Measurements from ENCODE around the gene MEG3.

Gene MEG3

DNA sequence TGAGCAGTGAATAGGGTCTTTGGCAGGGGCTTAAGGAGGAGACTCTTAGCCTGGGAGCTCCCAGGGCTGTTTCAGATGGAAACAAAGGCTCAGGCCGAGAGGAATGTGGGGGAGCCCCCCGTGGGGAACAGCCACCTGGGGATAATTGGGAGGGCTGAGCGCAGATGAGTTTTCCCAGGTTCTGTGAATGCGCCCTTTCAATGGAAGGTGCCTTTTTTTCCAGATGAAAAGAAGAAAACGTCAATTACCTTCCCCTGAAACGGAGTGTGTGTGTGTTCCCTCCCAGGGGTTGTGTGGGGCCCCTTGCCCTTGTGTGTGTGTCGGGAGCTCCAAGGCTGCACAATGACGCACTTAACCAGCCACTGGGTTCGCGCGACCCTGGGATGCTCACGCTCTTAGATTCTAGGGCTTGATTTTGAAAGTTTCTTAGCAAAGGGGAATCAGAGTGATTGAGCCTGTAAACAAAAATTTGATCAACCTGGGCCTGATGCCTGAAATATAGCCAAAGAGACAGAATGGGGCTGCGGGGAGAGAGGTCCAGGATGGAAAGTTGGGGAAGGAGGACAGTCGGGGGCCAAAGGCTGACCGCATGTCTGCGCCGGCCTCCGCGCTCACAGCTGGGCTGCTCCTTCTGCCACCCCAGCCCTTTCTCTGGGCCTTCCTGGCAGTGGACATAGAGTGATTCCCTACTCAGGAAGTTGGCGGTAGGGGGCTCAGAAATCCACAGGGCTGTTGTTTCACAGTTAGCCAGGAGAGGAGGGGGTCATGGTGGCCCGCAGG lies 14.6 kb downstream of the MEG3 start:
- no peaks in the 10 kb centered on the region for H3K9me3 ChIP-seq (replicated peaks in 1 of 11)
- H3K27me3 ChIP-seq = peaks cover 0 to 10% (median 0%) of the 10 kb centered on the region in 11 experiments; a peak in 2 of 22 replicates
- peaks cover 18 to 66% (median 53%) of the 10 kb centered on the region in 10 experiments for H3K4me1 ChIP-seq
- no peak overlapping the region; a peak in 1 of 22 replicates for H3K9ac ChIP-seq
- no peak overlapping the region for H3K27ac ChIP-seq
- no peaks in the 10 kb centered on the region; a peak in 1 of 22 replicates for H4K20me1 ChIP-seq
- no peaks in the 10 kb centered on the region for H3K36me3 ChIP-seq
- no peak for TF ChIP-seq Cebpa-rat (IDR thresholded peaks at IDR 0.05)
- H3K4me3 ChIP-seq = no peak overlapping the region
- H3K4me2 ChIP-seq = peak overlapping the region in 1 of 11 experiments; percentile 14; a peak in 2 of 22 replicates

DNA sequence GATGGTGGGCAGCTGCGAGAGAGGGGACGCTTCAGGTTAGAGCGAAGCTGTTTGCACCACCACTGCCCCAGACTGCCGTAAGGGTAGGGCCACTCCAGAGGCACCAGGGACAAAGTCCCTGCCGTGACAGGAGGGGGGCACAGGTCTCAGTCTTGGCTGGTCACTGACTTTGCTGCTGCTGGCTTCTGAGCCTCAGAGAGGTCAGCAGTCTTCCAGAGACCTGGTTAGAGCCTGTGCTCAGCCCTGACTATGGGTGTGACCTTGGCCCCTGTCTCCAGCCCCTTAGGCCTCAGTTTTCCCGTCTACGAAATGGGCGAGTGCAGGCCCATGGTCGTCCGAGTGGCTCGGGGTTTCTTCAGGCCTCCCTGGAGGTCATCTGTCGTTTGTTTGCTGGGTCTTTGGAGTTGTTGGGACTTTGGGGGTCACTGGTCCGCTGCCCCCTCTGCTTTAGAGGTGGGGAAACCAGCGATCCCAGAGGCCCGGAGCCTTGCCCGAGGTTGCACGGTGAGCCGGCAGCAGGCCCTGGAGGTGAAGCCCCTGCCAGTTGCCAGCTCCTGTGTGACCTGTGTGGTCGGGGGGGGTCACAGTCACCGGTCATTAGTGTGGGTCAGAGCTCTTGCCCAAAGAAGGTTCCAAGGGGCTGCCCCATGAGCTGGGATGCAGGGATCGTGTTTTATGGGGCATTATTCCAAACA lies 15.3 kb downstream of the MEG3 start:
- no peaks in the 10 kb centered on the region for H3K36me3 ChIP-seq
- no peaks in the 10 kb centered on the region; a peak in 1 of 22 replicates for H4K20me1 ChIP-seq
- H3K27me3 ChIP-seq = peaks cover 0 to 10% (median 0%) of the 10 kb centered on the region in 11 experiments; a peak in 2 of 22 replicates
- peak overlapping the region in 9 of 11 experiments; percentile 71 to 94 (median 85); a peak in 13 of 22 replicates for H3K4me2 ChIP-seq
- no peak overlapping the region for H3K4me3 ChIP-seq
- no peak for TF ChIP-seq Cebpa-rat (IDR thresholded peaks at IDR 0.05)
- H3K9me3 ChIP-seq (replicated peaks in 1 of 11) = no peaks in the 10 kb centered on the region
- no peak overlapping the region for H3K9ac ChIP-seq
- H3K27ac ChIP-seq = no peak overlapping the region
- peaks cover 18 to 61% (median 45%) of the 10 kb centered on the region in 10 experiments for H3K4me1 ChIP-seq

DNA sequence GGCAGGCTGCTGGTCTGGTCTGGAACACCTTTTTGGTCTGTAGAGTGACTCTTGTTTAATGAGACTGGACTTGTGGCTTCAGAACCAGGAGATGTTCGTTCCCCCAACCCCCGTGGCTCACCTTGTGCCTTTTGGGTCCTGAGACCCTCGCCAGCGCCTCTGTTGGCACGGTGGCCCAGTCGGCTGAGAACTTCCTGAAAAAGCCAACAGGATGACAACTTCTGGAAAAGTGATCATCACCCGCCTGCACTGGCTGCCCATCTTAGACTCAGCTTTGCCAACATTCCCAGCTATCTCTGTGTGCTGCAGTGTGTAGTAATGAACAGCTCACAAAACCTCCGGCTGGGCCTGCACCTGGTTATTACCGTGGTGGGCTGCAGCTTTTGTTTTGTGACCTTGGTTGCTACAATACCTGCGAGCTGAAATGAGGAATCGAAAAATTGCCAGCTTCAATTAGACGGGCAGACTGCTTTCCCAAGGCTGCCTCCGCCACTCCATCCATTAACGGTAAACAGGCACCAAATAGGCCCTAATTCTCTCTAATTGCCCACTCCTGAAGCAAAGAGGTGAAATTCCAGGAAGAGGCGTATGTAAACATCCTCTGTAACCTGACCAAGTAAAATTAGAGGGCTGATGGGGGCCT lies 16.0 kb downstream of the MEG3 start:
- H3K27ac ChIP-seq = no peak overlapping the region
- H3K4me1 ChIP-seq = peaks cover 18 to 60% (median 42%) of the 10 kb centered on the region in 10 experiments
- H3K4me3 ChIP-seq = no peak overlapping the region
- no peaks in the 10 kb centered on the region for H3K9me3 ChIP-seq (replicated peaks in 1 of 11)
- no peaks in the 10 kb centered on the region for H3K36me3 ChIP-seq
- no peak for TF ChIP-seq Cebpa-rat (IDR thresholded peaks at IDR 0.05)
- peaks cover 0 to 10% (median 0%) of the 10 kb centered on the region in 11 experiments; a peak in 2 of 22 replicates for H3K27me3 ChIP-seq
- no peaks in the 10 kb centered on the region; a peak in 1 of 22 replicates for H4K20me1 ChIP-seq
- H3K9ac ChIP-seq = no peak overlapping the region
- H3K4me2 ChIP-seq = peak overlapping the region in 10 of 11 experiments; percentile 35 to 94 (median 84); a peak in 17 of 22 replicates

DNA sequence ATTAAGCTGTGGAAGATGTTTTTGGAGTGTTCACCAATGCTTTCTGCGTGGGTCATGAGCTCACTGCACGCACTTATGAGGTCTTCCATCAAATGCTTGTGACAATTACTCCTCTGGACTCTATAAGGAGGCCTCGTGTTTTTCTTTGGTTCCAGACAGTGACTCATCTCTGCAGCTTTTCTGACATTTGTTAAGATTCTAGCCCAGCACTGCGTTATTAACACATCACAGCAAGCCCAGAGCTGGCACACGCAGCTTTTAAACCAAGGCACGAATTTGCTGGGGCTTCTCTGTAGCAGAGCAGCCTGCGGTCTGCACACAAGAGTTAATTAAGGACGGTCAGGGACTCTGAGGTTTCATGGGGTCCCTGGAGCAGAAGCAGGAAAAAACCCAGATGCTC lies 16.9 kb downstream of the MEG3 start:
- Histone ChIP-seq H3K4me3 (0 out of 20 replicates have a peak overlapping the region, but pooled peaks of 1 of the 10 experiments have one; percentile 7), H3K4me2 (peak overlapping the region; percentile 35 to 94 (median 83)), H3K9me3 (replicated peaks in 1 of 11) (no peaks in the 10 kb centered on the region), H3K9ac (peak overlapping the region in 6 of 11 experiments; percentile 21 to 55 (median 42); a peak in 12 of 22 replicates), H4K20me1 (no peaks in the 10 kb centered on the region; a peak in 1 of 22 replicates), H3K27me3 (peaks cover 0 to 10% (median 0%) of the 10 kb centered on the region in 11 experiments; a peak in 2 of 22 replicates), H3K36me3 (no peaks in the 10 kb centered on the region), H3K27ac (peak overlapping the region in 3 of 11 experiments; percentile 17 to 42 (median 17); a peak in 2 of 22 replicates), H3K4me1 (peaks cover 18 to 61% (median 42%) of the 10 kb centered on the region in 10 experiments)
- TF ChIP-seq Cebpa-rat (IDR thresholded peaks at IDR 0.05) = no peak

DNA sequence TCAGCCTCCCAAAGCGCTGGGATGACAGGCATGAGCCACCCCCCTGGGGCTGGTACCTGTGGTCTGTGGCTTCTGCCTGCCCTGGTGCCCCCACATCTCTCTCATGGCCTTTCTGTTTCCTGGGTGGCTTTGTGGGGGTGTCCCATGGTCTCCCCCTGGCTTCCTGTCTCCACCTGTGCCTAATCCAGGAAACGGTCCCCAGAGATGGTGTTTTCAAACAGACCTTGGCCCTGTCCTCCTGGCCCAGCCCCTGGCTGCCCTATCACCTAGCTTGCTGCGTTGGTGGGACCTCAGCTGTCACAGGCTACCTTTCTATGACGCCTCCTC lies 18.1 kb downstream of the MEG3 start:
- H3K27ac ChIP-seq = no peak overlapping the region
- H3K4me2 ChIP-seq = peak overlapping the region in 10 of 11 experiments; percentile 35 to 94 (median 84); a peak in 19 of 22 replicates
- H4K20me1 ChIP-seq = no peaks in the 10 kb centered on the region; a peak in 1 of 22 replicates
- H3K4me1 ChIP-seq = peaks cover 22 to 73% (median 52%) of the 10 kb centered on the region in 10 experiments
- no peak overlapping the region for H3K4me3 ChIP-seq
- no peaks in the 10 kb centered on the region for H3K9me3 ChIP-seq (replicated peaks in 1 of 11)
- TF ChIP-seq Cebpa-rat (IDR thresholded peaks at IDR 0.05) = no peak
- no peak overlapping the region for H3K9ac ChIP-seq
- H3K36me3 ChIP-seq = no peaks in the 10 kb centered on the region
- H3K27me3 ChIP-seq = peaks cover 0 to 10% (median 0%) of the 10 kb centered on the region in 11 experiments; a peak in 2 of 22 replicates

DNA sequence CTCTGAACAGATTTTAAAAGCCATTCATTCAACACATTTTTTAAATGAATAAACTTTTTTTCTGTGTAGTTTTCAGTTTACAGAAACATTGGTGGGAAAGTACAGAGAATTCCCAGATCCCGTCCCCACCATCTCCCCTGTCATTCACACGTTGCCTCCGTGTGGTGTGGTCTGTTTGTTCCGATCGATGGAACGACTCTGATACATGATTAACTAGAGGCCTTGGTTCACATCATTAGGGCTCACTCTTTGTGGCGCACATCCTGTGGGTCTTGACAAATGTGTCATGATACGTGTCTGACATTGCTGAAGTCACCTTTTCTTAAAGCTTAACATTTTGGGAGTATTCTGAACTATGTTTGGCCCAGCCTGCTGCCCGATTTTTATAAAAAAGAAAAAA lies 18.5 kb downstream of the MEG3 start:
- Histone ChIP-seq H3K9ac (no peak overlapping the region), H3K9me3 (replicated peaks in 1 of 11) (no peaks in the 10 kb centered on the region), H3K4me3 (no peak overlapping the region), H4K20me1 (no peaks in the 10 kb centered on the region; a peak in 1 of 22 replicates), H3K27ac (no peak overlapping the region), H3K36me3 (no peaks in the 10 kb centered on the region), H3K27me3 (peaks cover 0 to 10% (median 0%) of the 10 kb centered on the region in 11 experiments; a peak in 2 of 22 replicates), H3K4me1 (peaks cover 25 to 73% (median 56%) of the 10 kb centered on the region in 10 experiments), H3K4me2 (peak overlapping the region in 6 of 11 experiments; percentile 71 to 94 (median 84); a peak in 7 of 22 replicates)
- TF ChIP-seq Cebpa-rat (IDR thresholded peaks at IDR 0.05) = no peak

DNA sequence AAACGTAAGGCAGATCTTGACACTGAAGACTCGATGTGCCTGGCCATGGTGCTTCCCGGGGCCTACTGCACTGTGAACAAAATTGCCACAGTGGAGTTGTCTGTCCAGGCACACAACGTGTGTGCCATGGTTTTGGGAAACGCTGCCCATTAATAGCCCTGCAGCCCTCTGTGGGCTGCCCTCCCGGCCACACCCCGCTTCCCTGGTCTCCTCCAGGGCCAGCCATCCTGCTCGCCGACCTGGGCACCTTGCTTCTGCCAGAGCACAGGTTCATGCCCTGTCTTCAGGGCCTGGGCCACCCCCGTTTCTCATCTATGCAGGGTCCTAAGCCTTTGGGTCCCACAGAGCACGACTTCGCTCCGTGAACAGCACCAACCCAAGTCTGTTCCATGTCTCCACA lies 18.9 kb downstream of the MEG3 start:
- Histone ChIP-seq H3K36me3 (no peaks in the 10 kb centered on the region), H3K27me3 (peaks cover 0 to 10% (median 0%) of the 10 kb centered on the region in 11 experiments; a peak in 2 of 22 replicates), H3K9ac (no peak overlapping the region), H3K9me3 (replicated peaks in 1 of 11) (no peaks in the 10 kb centered on the region), H3K4me3 (no peak overlapping the region), H3K27ac (no peak overlapping the region), H4K20me1 (no peaks in the 10 kb centered on the region; a peak in 1 of 22 replicates), H3K4me2 (no peak overlapping the region), H3K4me1 (peaks cover 28 to 73% (median 60%) of the 10 kb centered on the region in 10 experiments)
- TF ChIP-seq Cebpa-rat (IDR thresholded peaks at IDR 0.05) = no peak

DNA sequence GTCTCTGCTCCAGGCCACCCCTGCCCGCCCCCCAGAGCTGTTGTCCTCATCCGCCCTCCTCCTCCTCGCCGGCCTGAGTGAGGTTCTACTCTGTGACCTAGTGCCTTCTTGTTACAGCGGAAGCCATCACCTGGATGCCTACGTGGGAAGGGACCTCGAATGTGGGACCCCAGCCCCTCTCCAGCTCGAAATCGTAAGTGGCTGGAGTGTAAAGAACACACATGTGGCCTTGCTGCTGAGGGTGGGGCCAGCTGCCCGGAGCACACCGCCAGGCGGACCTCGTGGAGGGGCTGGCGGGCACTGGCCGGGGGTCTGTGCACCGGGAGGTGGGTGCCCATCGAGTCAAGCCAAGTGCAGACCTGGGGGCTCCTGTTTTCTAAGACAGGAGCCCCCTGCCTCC lies 19.4 kb downstream of the MEG3 start:
- no peaks in the 10 kb centered on the region; a peak in 1 of 22 replicates for H4K20me1 ChIP-seq
- no peak overlapping the region for H3K9ac ChIP-seq
- H3K4me2 ChIP-seq = no peak overlapping the region
- no peak overlapping the region for H3K4me3 ChIP-seq
- no peak overlapping the region for H3K27ac ChIP-seq
- no peaks in the 10 kb centered on the region for H3K9me3 ChIP-seq (replicated peaks in 1 of 11)
- no peak for TF ChIP-seq Cebpa-rat (IDR thresholded peaks at IDR 0.05)
- peaks cover 0 to 10% (median 0%) of the 10 kb centered on the region in 11 experiments; a peak in 2 of 22 replicates for H3K27me3 ChIP-seq
- H3K4me1 ChIP-seq = peaks cover 28 to 73% (median 64%) of the 10 kb centered on the region in 10 experiments
- H3K36me3 ChIP-seq = no peaks in the 10 kb centered on the region

All from BLaER1 treated with 17β-estradiol and CSF1 and Interleukin-3, amounts not matched to agents 10 nM and 100 nM (cell line).